Activated CD4-positive, alpha-beta memory T cell treated with anti-CD3 and anti-CD28 coated beads, Interleukin-2, amount 10 ng/mL, durations not matched to agents 7 days and 5 days (primary cell): Measurements from ENCODE around the gene CEP89. TPM values are rescaled to one million over a fixed set of nuclear protein-coding genes. Genes with fewer than 3 reads are reported as not detected.

Experiments
- CTCF ChIA-PET: fragments of 350-600 bp; sonication (Branson Sonifier 250); formaldehyde crosslinking; loops from one replicate; lab custom pipeline; 2021; ENCODE audit warnings: antibody characterized with exemption, inconsistent platforms; lab: Charles Lee
- POLR2A ChIA-PET: fragments of 350-600 bp; sonication (Branson Sonifier 250); formaldehyde crosslinking; loops from one replicate; lab custom pipeline; 2021; ENCODE audit warnings: antibody characterized with exemption; lab: Charles Lee
- DNase-seq: peaks from one replicate; pipeline ENCODE4 v3.0.0-alpha.2; 2020
- H3K27ac Mint-ChIP-seq: one replicate; pipeline ENCODE4 v1.8.0; 2021; ENCODE audit warnings: mild to moderate bottlenecking, mixed read lengths
- H3K27me3 Mint-ChIP-seq: one replicate; pipeline ENCODE4 v1.8.0; 2021; ENCODE audit warnings: mixed read lengths
- H3K36me3 Mint-ChIP-seq: one replicate; pipeline ENCODE4 v1.8.0; 2021; ENCODE audit warnings: low read depth, mixed read lengths
- H3K4me1 Mint-ChIP-seq: one replicate; pipeline ENCODE4 v1.8.0; 2021; ENCODE audit warnings: mixed read lengths
- H3K4me3 Mint-ChIP-seq: one replicate; pipeline ENCODE4 v1.8.0; 2021; ENCODE audit warnings: mild to moderate bottlenecking, mixed read lengths
- H3K9me3 Mint-ChIP-seq: one replicate; pipeline ENCODE4 v1.8.0; 2021; ENCODE audit warnings: mixed read lengths
- total RNA-seq, 2 experiments: library from RNA; stranded (reverse); gene quantifications; one replicate each; pipeline ENCODE4 v1.2.3, GENCODE V29; 2021

CEP89 gene
- total RNA-seq, 2 experiments from 2014 or later = 18.1 to 19.8 TPM

GRCh38 chr19:32831611-32832010 is 140.1 kb downstream of the CEP89 start:
- POLR2A ChIA-PET = no interaction called here
- Mint-ChIP-seq H3K27ac (no peak overlapping the region), H3K4me3 (no peak overlapping the region), H3K27me3 (peaks cover 2% of the 10 kb centered on the region), H3K9me3 (no peaks in the 10 kb centered on the region), H3K4me1 (peaks cover 4% of the 10 kb centered on the region), H3K36me3 (no peaks in the 10 kb centered on the region)
- DNase-seq = no peak
- CTCF ChIA-PET = no interaction called here

GRCh38 chr19:32830231-32831014 is 141.3 kb downstream of the CEP89 start:
- CTCF ChIA-PET = no interaction called here
- peaks cover 4% of the 10 kb centered on the region for H3K4me1 Mint-ChIP-seq
- DNase-seq = no peak
- H3K27ac Mint-ChIP-seq = no peak overlapping the region
- H3K27me3 Mint-ChIP-seq = peaks cover 2% of the 10 kb centered on the region
- H3K36me3 Mint-ChIP-seq = no peaks in the 10 kb centered on the region
- POLR2A ChIA-PET = no interaction called here
- no peak overlapping the region for H3K4me3 Mint-ChIP-seq
- no peaks in the 10 kb centered on the region for H3K9me3 Mint-ChIP-seq

- H3K36me3 Mint-ChIP-seq = no peaks in the 10 kb centered on the region
- peaks cover 2% of the 10 kb centered on the region for H3K27me3 Mint-ChIP-seq
- ChIA-PET CTCF (no interaction called here), POLR2A (no interaction called here)
- peaks cover 4% of the 10 kb centered on the region for H3K4me1 Mint-ChIP-seq
- H3K4me3 Mint-ChIP-seq = no peak overlapping the region
- H3K27ac Mint-ChIP-seq = no peak overlapping the region
- DNase-seq = no peak
- H3K9me3 Mint-ChIP-seq = no peaks in the 10 kb centered on the region
Observed at GRCh38 chr19:32829345-32829896, 142.3 kb downstream of the CEP89 start.

GRCh38 chr19:32828643-32829344 is 143.0 kb downstream of the CEP89 start:
- no peak overlapping the region for H3K4me3 Mint-ChIP-seq
- H3K27ac Mint-ChIP-seq = no peak overlapping the region
- ChIA-PET CTCF (no interaction called here), POLR2A (no interaction called here)
- no peak for DNase-seq
- H3K9me3 Mint-ChIP-seq = no peaks in the 10 kb centered on the region
- H3K36me3 Mint-ChIP-seq = no peaks in the 10 kb centered on the region
- peaks cover 2% of the 10 kb centered on the region for H3K27me3 Mint-ChIP-seq
- peaks cover 4% of the 10 kb centered on the region for H3K4me1 Mint-ChIP-seq

GRCh38 chr19:32828139-32828538 is 143.6 kb downstream of the CEP89 start:
- no peak for DNase-seq
- no peaks in the 10 kb centered on the region for H3K36me3 Mint-ChIP-seq
- peaks cover 2% of the 10 kb centered on the region for H3K27me3 Mint-ChIP-seq
- POLR2A ChIA-PET = no interaction called here
- peaks cover 4% of the 10 kb centered on the region for H3K4me1 Mint-ChIP-seq
- H3K9me3 Mint-ChIP-seq = no peaks in the 10 kb centered on the region
- CTCF ChIA-PET = interaction anchor here (0.6 kb wide), 1 partner anchor 40 kb away, joined by 3 read pairs; no protein-coding TSS in a partner anchor
- H3K27ac Mint-ChIP-seq = no peak overlapping the region
- no peak overlapping the region for H3K4me3 Mint-ChIP-seq

Other genes with a start within 250 kb of the CEP89 start
- under 1 TPM; 0.20 to 0.30 TPM for gene SLC7A9, start 102.2 kb downstream of the CEP89 start, total RNA-seq
- gene FAAP24, start 284 bp upstream of the CEP89 start, total RNA-seq = 1 to 10 TPM; 5.3 to 7.6 TPM
- gene RHPN2, start 92.9 kb upstream of the CEP89 start, total RNA-seq = 1 to 10 TPM in 1 of 2 experiments, under 1 TPM in 1; 0.70 to 1.2 TPM
- 10 to 100 TPM; 10.8 to 11.0 TPM for gene GPATCH1, start 109.2 kb upstream of the CEP89 start, total RNA-seq
- not detected for gene WDR88, start 160.2 kb upstream of the CEP89 start, total RNA-seq
- gene LRP3, start 222.4 kb upstream of the CEP89 start, total RNA-seq = not detected